GM19438 (cell line): ENCODE results near the gene NAALADL2.

ENCODE experiments used
- ATAC-seq: cut with Tn5 transposase; IDR thresholded peaks from one replicate; pipeline ENCODE4 v1.9.1; 2021; ENCODE audit warnings: low read depth; ENCODE audit not compliant: unreplicated experiment

Gene NAALADL2

GRCh38 chr3:174884776-174885568 lies 25.8 kb downstream of the NAALADL2 start:
- ATAC-seq, result no peak

- no peak for ATAC-seq
Measured at GRCh38 chr3:174891524-174892203, 32.5 kb downstream of the NAALADL2 start.

- no peak for ATAC-seq
Measured at GRCh38 chr3:174907027-174907426, 47.9 kb downstream of the NAALADL2 start.

GRCh38 chr3:174907628-174908407 lies 48.7 kb downstream of the NAALADL2 start:
- ATAC-seq, result no peak

- ATAC-seq, result no peak
Measured at GRCh38 chr3:174931473-174932353, 72.6 kb downstream of the NAALADL2 start.

- ATAC-seq, result no peak
Measured at GRCh38 chr3:174936590-174936989, 77.5 kb downstream of the NAALADL2 start.

- no peak for ATAC-seq
Measured at GRCh38 chr3:174937478-174937877, 78.3 kb downstream of the NAALADL2 start.

GRCh38 chr3:174938102-174938501 lies 79.0 kb downstream of the NAALADL2 start:
- no peak for ATAC-seq

- no peak for ATAC-seq
Measured at GRCh38 chr3:174940151-174940550, 81.0 kb downstream of the NAALADL2 start.

- no peak for ATAC-seq
Measured at GRCh38 chr3:174945276-174945675, 86.1 kb downstream of the NAALADL2 start.

- ATAC-seq, result no peak
Measured at GRCh38 chr3:174945951-174946350, 86.8 kb downstream of the NAALADL2 start.

- no peak for ATAC-seq
Measured at GRCh38 chr3:174949523-174949922, 90.4 kb downstream of the NAALADL2 start.

- no peak for ATAC-seq
Measured at GRCh38 chr3:174951034-174951433, 91.9 kb downstream of the NAALADL2 start.

- no peak for ATAC-seq
Measured at GRCh38 chr3:174951498-174952005, 92.4 kb downstream of the NAALADL2 start.

- ATAC-seq, result no peak
Measured at GRCh38 chr3:174953068-174953467, 93.9 kb downstream of the NAALADL2 start.

- ATAC-seq, result no peak
Measured at GRCh38 chr3:174955513-174956016, 96.4 kb downstream of the NAALADL2 start.

- no peak for ATAC-seq
Measured at GRCh38 chr3:174957081-174957480, 97.9 kb downstream of the NAALADL2 start.

- no peak for ATAC-seq
Measured at GRCh38 chr3:174957551-174958001, 98.4 kb downstream of the NAALADL2 start.

GRCh38 chr3:174958671-174959328 lies 99.7 kb downstream of the NAALADL2 start:
- no peak for ATAC-seq
